ENCODE data around the gene INPP5A. TPM values are rescaled to one million over a fixed set of nuclear protein-coding genes. Genes with fewer than 3 reads are reported as not detected.

INPP5A gene
- total RNA-seq, 1 experiment from 2014 or later: 44.5 TPM

DNA sequence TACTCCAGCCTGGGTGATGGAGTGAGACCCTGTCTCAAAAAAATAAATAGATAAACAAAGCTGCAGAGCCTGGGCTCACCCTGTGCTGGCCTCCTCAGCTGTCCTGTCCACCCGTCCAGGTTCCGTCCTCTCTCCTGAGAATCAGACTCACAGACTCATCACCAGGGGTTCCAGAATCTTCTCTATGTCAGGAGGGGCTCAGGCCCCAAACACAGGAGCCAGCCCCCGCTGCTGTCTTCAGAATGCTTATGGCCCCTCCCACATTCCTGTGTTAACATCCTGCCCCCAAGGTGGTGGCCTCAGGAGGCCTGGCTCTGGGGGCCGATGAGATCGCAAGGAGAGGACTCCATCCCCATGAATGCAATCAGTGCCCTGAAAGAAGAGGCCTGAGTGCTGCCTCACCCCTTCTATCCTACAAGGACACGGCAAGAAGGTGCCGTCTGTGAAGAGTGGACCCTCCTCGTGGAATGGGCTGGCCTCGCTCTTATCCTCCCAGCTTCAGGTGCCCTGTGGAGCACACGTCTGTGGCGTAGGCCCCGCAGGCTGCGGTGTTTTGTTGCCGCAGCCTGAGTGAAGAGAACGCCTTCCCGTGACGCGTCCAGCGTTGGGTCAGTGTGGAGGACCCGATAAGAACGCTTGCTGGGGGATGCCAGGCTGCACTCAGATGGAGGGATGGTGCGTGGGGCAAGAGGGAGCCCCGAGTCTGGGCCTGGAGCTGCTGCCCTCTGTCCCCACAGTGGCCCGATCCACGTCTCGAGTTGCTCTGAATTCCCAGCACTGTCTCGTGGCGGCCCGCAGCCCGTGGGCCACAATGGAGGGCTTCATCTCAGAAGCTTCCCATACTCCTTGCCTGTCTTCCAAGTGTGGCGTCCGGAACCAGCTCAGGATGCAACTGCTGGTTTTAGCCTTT lies 77.1 kb downstream of the INPP5A start:
- TF ChIP-seq, protein P1, sequence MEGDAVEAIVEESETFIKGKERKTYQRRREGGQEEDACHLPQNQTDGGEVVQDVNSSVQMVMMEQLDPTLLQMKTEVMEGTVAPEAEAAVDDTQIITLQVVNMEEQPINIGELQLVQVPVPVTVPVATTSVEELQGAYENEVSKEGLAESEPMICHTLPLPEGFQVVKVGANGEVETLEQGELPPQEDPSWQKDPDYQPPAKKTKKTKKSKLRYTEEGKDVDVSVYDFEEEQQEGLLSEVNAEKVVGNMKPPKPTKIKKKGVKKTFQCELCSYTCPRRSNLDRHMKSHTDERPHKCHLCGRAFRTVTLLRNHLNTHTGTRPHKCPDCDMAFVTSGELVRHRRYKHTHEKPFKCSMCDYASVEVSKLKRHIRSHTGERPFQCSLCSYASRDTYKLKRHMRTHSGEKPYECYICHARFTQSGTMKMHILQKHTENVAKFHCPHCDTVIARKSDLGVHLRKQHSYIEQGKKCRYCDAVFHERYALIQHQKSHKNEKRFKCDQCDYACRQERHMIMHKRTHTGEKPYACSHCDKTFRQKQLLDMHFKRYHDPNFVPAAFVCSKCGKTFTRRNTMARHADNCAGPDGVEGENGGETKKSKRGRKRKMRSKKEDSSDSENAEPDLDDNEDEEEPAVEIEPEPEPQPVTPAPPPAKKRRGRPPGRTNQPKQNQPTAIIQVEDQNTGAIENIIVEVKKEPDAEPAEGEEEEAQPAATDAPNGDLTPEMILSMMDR (IDR thresholded peaks at IDR 0.05; ENCODE audit: insufficient read depth in 1 of 2, low read depth in 1 of 2, low read length in 1 of 2, severe bottlenecking in 1 of 2, unreplicated experiment in 1 of 2): no peak

DNA sequence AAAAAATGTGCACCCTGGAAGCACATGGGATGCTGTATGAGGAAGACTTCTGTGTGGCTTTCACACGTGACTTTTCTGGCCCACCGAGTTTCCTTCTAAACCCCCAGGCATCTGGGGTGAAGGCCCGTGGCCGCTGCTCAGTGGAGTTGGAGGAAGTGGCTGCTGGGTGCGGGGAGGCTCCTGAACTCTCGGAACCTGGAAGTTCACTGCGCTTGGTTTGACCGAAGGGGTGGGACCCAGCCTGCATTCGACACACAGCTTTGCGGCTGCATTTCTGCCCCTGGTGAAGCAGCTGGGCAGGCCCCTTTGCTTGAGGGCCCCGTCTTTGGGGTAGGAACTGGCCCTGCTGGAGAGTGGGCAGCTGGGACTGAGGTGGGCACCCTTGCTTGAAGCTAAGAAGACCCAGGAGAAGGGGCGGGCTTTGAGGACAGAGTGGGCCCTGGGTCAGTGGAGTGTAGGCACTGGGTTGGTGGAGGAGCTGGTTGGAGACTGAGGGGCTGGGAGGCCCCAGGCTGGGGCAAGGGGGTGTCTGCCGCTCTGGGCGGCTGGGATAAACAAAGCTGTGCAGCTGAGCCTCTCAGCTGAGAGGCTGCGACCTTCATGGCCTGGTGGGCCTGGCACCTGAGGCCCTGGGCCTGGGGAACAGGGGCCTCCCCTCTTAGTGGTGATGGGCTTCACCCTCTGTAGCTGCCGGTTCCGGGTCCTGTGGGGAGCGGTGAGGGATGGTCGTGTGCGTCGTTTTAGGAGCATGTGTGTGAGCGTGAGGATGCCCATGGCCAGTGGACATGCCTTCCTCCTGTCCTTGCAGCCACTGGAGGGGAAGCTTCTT lies 78.0 kb downstream of the INPP5A start:
- Mint-ChIP-seq H3K27ac (ENCODE audit: unreplicated experiment) (no peak overlapping the region), H3K4me3 (ENCODE audit: unreplicated experiment) (no peak overlapping the region), H3K9me3 (ENCODE audit: unreplicated experiment) (no peaks in the 10 kb centered on the region), H3K27me3 (ENCODE audit: insufficient read depth, unreplicated experiment) (no peaks in the 10 kb centered on the region), H3K4me1 (ENCODE audit: low read depth, unreplicated experiment) (no peaks in the 10 kb centered on the region), H3K36me3 (ENCODE audit: insufficient read depth, unreplicated experiment) (no peaks in the 10 kb centered on the region)
- H3K4me3 ChIP-seq (ENCODE audit: low read depth, low read length): no peak overlapping the region
- ChIA-PET POLR2A (no interaction called here), CTCF (no interaction called here)
- DNase-seq: no peak
- no peaks in the 10 kb centered on the region for H3K27me3 ChIP-seq (replicated peaks; ENCODE audit: control insufficient read depth, insufficient read depth, low read length)
- intact Hi-C loops (cut with micrococcal nuclease; ENCODE audit: unreplicated experiment): no loop called here
- H3K9me3 ChIP-seq: peaks cover 11% of the 10 kb centered on the region
- H3K4me1 ChIP-seq: no peaks in the 10 kb centered on the region
- no TSS peak for BruUV-seq (replicated peaks)
- H3K36me3 ChIP-seq (ENCODE audit: control insufficient read depth, insufficient read depth, low read length): no peaks in the 10 kb centered on the region
- TF ChIP-seq, protein P1 (IDR thresholded peaks at IDR 0.05; ENCODE audit: insufficient read depth in 1 of 2, low read depth in 1 of 2, low read length in 1 of 2, severe bottlenecking in 1 of 2, unreplicated experiment in 1 of 2): no peak

More for the DNA sequence above, 77.1 kb downstream of the INPP5A start:
- H3K36me3 ChIP-seq (ENCODE audit: control insufficient read depth, insufficient read depth, low read length): no peaks in the 10 kb centered on the region
- Mint-ChIP-seq H3K36me3 (ENCODE audit: insufficient read depth, unreplicated experiment) (no peaks in the 10 kb centered on the region), H3K27me3 (ENCODE audit: insufficient read depth, unreplicated experiment) (no peaks in the 10 kb centered on the region), H3K4me3 (ENCODE audit: unreplicated experiment) (no peak overlapping the region), H3K27ac (ENCODE audit: unreplicated experiment) (no peak overlapping the region), H3K4me1 (ENCODE audit: low read depth, unreplicated experiment) (no peaks in the 10 kb centered on the region), H3K9me3 (ENCODE audit: unreplicated experiment) (no peaks in the 10 kb centered on the region)
- H3K4me1 ChIP-seq: no peaks in the 10 kb centered on the region
- peak in 1 of 2 experiments; percentile 22 for DNase-seq
- no peak overlapping the region for H3K4me3 ChIP-seq (ENCODE audit: low read depth, low read length)
- no peaks in the 10 kb centered on the region for H3K27me3 ChIP-seq (replicated peaks; ENCODE audit: control insufficient read depth, insufficient read depth, low read length)
- no TSS peak for BruUV-seq (replicated peaks)
- H3K9me3 ChIP-seq: peaks cover 8% of the 10 kb centered on the region
- CTCF ChIA-PET: no interaction called here
- intact Hi-C loops (cut with micrococcal nuclease; ENCODE audit: unreplicated experiment): no loop called here
- POLR2A ChIA-PET: no interaction called here

DNA sequence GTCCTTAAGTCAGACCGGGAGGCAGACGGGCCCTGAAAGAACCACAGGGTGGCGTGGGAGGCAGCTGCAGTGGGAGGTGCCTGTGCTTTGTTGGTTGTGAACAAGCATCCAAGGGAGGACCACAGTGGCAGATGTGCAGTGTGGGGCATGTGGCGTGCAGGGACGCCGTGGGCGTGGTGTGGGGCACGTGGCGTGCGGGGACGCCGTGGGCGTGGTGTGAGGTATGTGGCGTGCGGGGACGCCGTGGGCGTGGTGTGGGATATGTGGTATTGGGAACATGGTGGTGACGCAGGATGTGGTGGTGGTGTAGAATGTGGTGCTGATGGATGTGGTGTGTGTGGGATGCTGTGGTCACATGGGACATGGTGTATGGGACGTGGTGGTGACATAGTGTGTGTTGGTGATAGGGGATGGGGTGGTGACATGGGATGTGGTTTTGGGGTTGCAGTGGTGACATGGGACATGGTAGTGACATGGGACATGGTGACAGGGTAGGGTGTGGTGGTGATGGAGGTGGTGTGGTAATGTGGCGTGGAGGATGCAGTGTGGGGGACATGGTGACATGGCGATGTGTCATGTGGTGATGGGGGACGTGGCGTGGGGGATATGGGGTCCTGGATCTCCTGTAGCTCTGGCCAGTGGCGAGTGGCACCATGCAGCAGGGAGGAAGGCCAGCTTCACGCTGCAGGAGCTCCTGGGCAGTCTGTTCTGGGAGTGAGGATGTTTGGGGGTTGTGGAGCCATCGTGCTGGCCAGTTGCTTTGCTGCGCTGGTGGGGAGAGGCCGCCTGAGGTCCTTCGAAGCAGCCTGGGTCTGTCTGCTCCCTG lies 78.8 kb downstream of the INPP5A start:
- Histone ChIP-seq H3K36me3 (ENCODE audit: control insufficient read depth, insufficient read depth, low read length) (no peaks in the 10 kb centered on the region), H3K9me3 (peaks cover 11% of the 10 kb centered on the region), H3K4me3 (ENCODE audit: low read depth, low read length) (no peak overlapping the region), H3K4me1 (no peaks in the 10 kb centered on the region), H3K27me3 (replicated peaks; ENCODE audit: control insufficient read depth, insufficient read depth, low read length) (no peaks in the 10 kb centered on the region)
- peaks cover 6% of the 10 kb centered on the region for H3K36me3 Mint-ChIP-seq (ENCODE audit: insufficient read depth, unreplicated experiment)
- intact Hi-C loops (cut with micrococcal nuclease; ENCODE audit: unreplicated experiment): no loop called here
- H3K27me3 Mint-ChIP-seq (ENCODE audit: insufficient read depth, unreplicated experiment): no peaks in the 10 kb centered on the region
- TF ChIP-seq, protein P1 (IDR thresholded peaks at IDR 0.05; ENCODE audit: insufficient read depth in 1 of 2, low read depth in 1 of 2, low read length in 1 of 2, severe bottlenecking in 1 of 2, unreplicated experiment in 1 of 2): no peak
- DNase-seq: no peak
- H3K9me3 Mint-ChIP-seq (ENCODE audit: unreplicated experiment): peaks cover 6% of the 10 kb centered on the region
- BruUV-seq (replicated peaks): no TSS peak
- H3K27ac Mint-ChIP-seq (ENCODE audit: unreplicated experiment): no peak overlapping the region
- H3K4me1 Mint-ChIP-seq (ENCODE audit: low read depth, unreplicated experiment): no peaks in the 10 kb centered on the region
- ChIA-PET CTCF (no interaction called here), POLR2A (no interaction called here)
- no peak overlapping the region for H3K4me3 Mint-ChIP-seq (ENCODE audit: unreplicated experiment)
